Right atrium auricular region (tissue), 2 donors: Measurements from ENCODE around the gene EEF1E1. TPM values are rescaled to one million over a fixed set of nuclear protein-coding genes. Genes with fewer than 3 reads are reported as not detected.
"Not testable (repeated sequence)": the region's sequence is repeated elsewhere in the genome, so short reads cannot be mapped to it uniquely, and the experiment has no call there.

ENCODE experiments used
- DNase-seq: peaks from one replicate; pipeline ENCODE4 v3.0.0-alpha.2; 2019; ENCODE audit warnings: low spot score
- H3K27ac ChIP-seq, 2 donors: fragments of 200-600 bp; sonication (generic); 1 replicate in 1 of 2; 2 replicates in 1 of 2; pipeline ENCODE4 v1.5.1; 2016 to 2019
- H3K27me3 ChIP-seq, 2 donors: fragments of 200-600 bp; sonication (generic); one replicate each; pipeline versions ENCODE4 v1.5.1 to v1.6.0; 2017 to 2019
- H3K36me3 ChIP-seq: fragments of 200-600 bp; sonication (generic); one replicate; pipeline ENCODE4 v1.5.1; 2016
- H3K4me1 ChIP-seq, 2 donors: fragments of 200-600 bp; sonication (generic); one replicate each; pipeline versions ENCODE4 v1.5.1 to v1.6.0; 2017 to 2019
- H3K4me3 ChIP-seq, 2 donors: fragments of 200-600 bp; sonication (generic); 1 replicate in 1 of 2; 2 replicates in 1 of 2; pipeline ENCODE4 v1.5.1; 2017 to 2019; ENCODE audit warnings: mild to moderate bottlenecking in 1 of 2, moderate library complexity in 1 of 2
- H3K9me3 ChIP-seq, 2 donors: fragments of 200-600 bp; sonication (generic); one replicate each; pipeline ENCODE4 v1.5.1; 2019
- total RNA-seq, 2 donors: library from RNA; depleted of rRNA; stranded (reverse); fragments of >200 nt; gene quantifications; one replicate each; pipeline ENCODE4 v1.1.0, GENCODE V29; 2016
- TF ChIP-seq, protein P1 (sequence below), 2 donors: fragments of 200-600 bp; sonication (generic); IDR thresholded peaks; one replicate each; pipeline ENCODE4 v1.5.1; 2019; ENCODE audit warnings: antibody characterized with exemption in 2 of 2

The EEF1E1 gene
- total RNA-seq, 2 donors from 2014 or later, result 12.6 to 20.6 TPM

DNA sequence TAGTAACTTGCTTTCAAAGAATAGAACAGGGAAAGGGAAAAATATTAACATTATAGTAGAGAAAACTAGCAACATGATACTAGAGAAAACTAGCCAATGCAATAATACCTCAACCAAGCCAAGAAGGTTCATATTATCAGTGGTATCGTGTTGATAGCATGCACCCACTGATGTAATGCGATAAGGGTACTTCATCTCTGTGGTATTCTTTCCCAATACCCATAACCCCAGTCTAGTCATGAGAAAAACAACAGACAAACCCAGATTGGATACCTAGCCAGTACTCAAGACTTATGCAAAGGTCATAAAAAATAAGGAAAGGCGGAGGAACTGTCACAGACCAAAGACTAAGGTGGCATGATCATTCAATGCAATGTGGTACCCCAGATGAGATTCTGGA lies 59.1 kb downstream of the EEF1E1 start:
- no peak for DNase-seq
- Histone ChIP-seq H3K4me3 (no peak overlapping the region), H3K4me1 (no peaks in the 10 kb centered on the region), H3K27ac (no peak overlapping the region), H3K36me3 (no peaks in the 10 kb centered on the region), H3K9me3 (no peaks in the 10 kb centered on the region), H3K27me3 (no peaks in the 10 kb centered on the region)
- TF ChIP-seq, protein P1, sequence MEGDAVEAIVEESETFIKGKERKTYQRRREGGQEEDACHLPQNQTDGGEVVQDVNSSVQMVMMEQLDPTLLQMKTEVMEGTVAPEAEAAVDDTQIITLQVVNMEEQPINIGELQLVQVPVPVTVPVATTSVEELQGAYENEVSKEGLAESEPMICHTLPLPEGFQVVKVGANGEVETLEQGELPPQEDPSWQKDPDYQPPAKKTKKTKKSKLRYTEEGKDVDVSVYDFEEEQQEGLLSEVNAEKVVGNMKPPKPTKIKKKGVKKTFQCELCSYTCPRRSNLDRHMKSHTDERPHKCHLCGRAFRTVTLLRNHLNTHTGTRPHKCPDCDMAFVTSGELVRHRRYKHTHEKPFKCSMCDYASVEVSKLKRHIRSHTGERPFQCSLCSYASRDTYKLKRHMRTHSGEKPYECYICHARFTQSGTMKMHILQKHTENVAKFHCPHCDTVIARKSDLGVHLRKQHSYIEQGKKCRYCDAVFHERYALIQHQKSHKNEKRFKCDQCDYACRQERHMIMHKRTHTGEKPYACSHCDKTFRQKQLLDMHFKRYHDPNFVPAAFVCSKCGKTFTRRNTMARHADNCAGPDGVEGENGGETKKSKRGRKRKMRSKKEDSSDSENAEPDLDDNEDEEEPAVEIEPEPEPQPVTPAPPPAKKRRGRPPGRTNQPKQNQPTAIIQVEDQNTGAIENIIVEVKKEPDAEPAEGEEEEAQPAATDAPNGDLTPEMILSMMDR (IDR thresholded peaks at IDR 0.05), result no peak

DNA sequence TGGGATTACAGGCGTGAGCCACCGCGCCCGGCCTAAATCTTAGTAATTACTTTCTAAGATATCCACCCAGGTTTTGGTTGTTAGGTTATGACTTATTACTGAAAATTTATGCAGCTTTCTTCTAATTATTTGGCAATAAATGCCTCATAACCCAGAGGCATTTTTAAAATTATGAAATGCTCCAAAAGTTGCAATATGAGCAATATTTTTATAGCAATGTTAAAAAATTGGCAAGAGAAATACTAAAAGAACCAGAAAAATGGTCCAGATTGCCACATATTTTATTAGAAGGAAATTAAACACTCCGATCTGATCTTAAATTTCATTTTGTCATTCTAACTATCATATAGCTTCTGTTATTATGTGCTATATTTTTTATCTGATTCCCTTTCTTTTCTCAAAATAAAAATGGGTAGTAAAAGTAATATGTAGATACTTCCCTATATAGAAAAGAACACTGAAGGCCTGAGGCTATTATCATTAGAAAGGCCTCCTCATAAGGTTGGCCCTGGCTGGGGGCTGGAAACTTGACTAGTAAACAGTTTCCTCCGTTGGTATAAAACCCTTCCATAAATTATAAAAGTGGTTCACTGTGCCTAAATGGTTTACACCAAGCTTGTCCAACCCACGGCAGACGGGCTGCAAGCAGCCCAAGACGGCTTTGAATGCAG lies 60.3 kb downstream of the EEF1E1 start:
- Histone ChIP-seq H3K4me1 (no peaks in the 10 kb centered on the region), H3K36me3 (no peaks in the 10 kb centered on the region), H3K27me3 (no peaks in the 10 kb centered on the region), H3K27ac (no peak overlapping the region), H3K4me3 (no peak overlapping the region), H3K9me3 (no peaks in the 10 kb centered on the region)
- TF ChIP-seq, protein P1 (IDR thresholded peaks at IDR 0.05), result no peak
- no peak for DNase-seq

DNA sequence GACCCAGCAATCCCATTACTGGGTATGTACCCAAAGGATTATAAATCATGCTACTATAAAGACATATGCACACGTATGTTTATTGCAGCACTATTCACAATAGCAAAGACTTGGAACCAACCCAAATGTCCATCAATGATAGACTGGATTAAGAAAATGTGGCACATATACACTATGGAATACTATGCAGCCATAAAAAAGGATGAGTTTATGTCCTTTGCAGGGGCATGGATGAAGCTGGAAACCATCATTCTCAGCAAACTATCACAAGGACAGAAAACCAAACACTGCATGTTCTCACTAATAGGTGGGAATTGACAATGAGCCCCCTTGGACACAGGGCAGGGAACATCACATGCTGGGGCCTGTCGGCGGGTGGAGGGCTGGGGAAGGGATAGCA lies 68.2 kb downstream of the EEF1E1 start:
- H3K36me3 ChIP-seq, H3K27ac ChIP-seq, H3K9me3 ChIP-seq, H3K4me1 ChIP-seq, DNase-seq, H3K27me3 ChIP-seq, H3K4me3 ChIP-seq: not testable (repeated sequence)

DNA sequence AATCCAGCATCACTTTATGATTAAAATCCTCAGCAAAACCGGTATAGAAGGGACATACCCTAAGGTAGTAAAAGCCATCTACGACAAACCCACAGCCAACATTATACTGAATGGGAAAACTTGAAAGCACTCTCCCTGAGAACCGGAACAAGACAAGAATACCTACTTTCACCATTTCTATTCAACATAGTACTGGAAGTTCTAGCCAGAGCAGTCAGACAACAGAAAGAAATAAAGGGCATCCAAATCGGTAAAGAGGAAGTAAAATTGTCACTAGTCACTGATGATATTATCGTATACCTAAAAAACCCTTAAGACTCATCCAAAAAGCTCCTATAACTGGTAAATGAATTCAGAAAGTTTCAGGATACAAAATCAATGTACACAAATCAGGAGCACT lies 71.4 kb downstream of the EEF1E1 start:
- no peak overlapping the region for H3K4me3 ChIP-seq
- TF ChIP-seq, protein P1 (IDR thresholded peaks at IDR 0.05), result no peak
- no peaks in the 10 kb centered on the region for H3K27me3 ChIP-seq
- no peaks in the 10 kb centered on the region for H3K36me3 ChIP-seq
- peaks cover 0 to 16% of the 10 kb centered on the region in 2 donors for H3K4me1 ChIP-seq
- H3K27ac ChIP-seq, result no peak overlapping the region
- H3K9me3 ChIP-seq, result no peaks in the 10 kb centered on the region
- DNase-seq, result no peak

Other genes starting within 250 kb of the EEF1E1 start
- gene TXNDC5, start 191.8 kb downstream of the EEF1E1 start, total RNA-seq, result 10 to 100 TPM; 71.3 to 82.0 TPM
- 1 to 10 TPM; 7.3 to 7.8 TPM for gene BLOC1S5, start 38.2 kb downstream of the EEF1E1 start, total RNA-seq